Lower lobe of right lung (tissue), 2 donors: ENCODE measurements around the gene PACSIN2. TPM values are rescaled to one million over a fixed set of nuclear protein-coding genes. Genes with fewer than 3 reads are reported as not detected.

ENCODE experiments used
- ATAC-seq, 2 donors: fragments of 200-7000 bp; cut with Tn5 transposase; one replicate each; pipeline ENCODE4 v1.9.1; 2020 to 2022; ENCODE audit warnings: mild to moderate bottlenecking in 2 of 2, moderate library complexity in 2 of 2
- DNase-seq: peaks from one replicate; pipeline ENCODE4 v3.0.0-alpha.2; 2020
- H3K27ac ChIP-seq: fragments of 200-600 bp; one replicate; pipeline ENCODE4 v1.8.0; 2022
- H3K27me3 ChIP-seq: fragments of 200-600 bp; one replicate; pipeline ENCODE4 v1.8.0; 2022; ENCODE audit warnings: low read depth
- H3K36me3 ChIP-seq: fragments of 200-600 bp; one replicate; pipeline ENCODE4 v1.8.0; 2022; ENCODE audit warnings: mild to moderate bottlenecking
- H3K4me1 ChIP-seq: fragments of 200-600 bp; one replicate; pipeline ENCODE4 v1.8.0; 2022
- H3K4me3 ChIP-seq: fragments of 200-600 bp; one replicate; pipeline ENCODE4 v1.8.0; 2022; ENCODE audit warnings: mild to moderate bottlenecking
- H3K9me3 ChIP-seq: fragments of 200-600 bp; one replicate; pipeline ENCODE4 v1.8.0; 2022
- intact Hi-C: fragments of 100-400 bp; cut with DNase I; formaldehyde crosslinking; loops from one replicate; pipeline ENCODE4 v1.11.0; 2022
- total RNA-seq: library from RNA; stranded (reverse); fragmentation: NEBNext Ultra II Directional; extraction: Animal tissue kit (Norgen Biotek cat#: 25700); gene quantifications from one replicate; pipeline ENCODE4 v1.2.1, GENCODE V29; 2021
- TF ChIP-seq, protein P1 (sequence below): fragments of 200-600 bp; IDR thresholded peaks from one replicate; pipeline ENCODE4 v1.8.0; 2022; ENCODE audit warnings: antibody characterized with exemption, mild to moderate bottlenecking
- donor health status: DM: no; HTN: yes; CAD: no; lungs with severe emphysema.

The PACSIN2 gene
- total RNA-seq, 1 donor from 2014 or later: 104 TPM

DNA sequence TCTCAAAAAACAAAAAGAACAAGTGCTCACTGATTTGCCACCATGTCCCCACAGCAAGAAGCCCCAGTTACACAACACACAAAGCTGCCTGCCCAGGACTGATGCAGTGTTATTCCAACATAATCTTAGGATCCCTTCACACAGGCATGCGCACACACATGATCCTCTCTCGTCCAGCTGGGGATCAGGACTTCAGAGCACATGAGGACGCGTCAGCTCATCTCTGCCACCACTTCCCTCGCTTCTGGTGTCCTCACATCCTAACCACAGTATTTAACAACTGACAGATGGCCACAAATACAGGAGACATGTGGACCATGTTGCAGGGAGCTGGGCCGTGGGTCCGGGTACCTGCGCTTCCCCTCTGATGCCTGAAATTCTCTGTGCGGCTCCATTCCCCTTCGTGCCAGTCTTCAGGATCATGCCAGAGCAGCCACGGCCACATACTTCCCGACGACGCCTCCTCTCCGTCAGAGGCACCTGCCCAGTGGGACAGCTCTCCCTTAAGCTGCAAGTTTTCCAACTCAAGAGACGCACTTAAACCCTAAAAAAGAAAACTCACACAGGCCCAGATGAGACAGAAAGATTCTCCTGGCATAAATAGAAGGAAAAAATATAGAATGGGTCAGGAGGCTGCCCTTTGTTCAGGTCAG, 68.3 kb downstream of the PACSIN2 start:
- peaks cover 54% of the 10 kb centered on the region for H3K4me1 ChIP-seq
- TF ChIP-seq, protein P1, sequence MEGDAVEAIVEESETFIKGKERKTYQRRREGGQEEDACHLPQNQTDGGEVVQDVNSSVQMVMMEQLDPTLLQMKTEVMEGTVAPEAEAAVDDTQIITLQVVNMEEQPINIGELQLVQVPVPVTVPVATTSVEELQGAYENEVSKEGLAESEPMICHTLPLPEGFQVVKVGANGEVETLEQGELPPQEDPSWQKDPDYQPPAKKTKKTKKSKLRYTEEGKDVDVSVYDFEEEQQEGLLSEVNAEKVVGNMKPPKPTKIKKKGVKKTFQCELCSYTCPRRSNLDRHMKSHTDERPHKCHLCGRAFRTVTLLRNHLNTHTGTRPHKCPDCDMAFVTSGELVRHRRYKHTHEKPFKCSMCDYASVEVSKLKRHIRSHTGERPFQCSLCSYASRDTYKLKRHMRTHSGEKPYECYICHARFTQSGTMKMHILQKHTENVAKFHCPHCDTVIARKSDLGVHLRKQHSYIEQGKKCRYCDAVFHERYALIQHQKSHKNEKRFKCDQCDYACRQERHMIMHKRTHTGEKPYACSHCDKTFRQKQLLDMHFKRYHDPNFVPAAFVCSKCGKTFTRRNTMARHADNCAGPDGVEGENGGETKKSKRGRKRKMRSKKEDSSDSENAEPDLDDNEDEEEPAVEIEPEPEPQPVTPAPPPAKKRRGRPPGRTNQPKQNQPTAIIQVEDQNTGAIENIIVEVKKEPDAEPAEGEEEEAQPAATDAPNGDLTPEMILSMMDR: no peak

DNA sequence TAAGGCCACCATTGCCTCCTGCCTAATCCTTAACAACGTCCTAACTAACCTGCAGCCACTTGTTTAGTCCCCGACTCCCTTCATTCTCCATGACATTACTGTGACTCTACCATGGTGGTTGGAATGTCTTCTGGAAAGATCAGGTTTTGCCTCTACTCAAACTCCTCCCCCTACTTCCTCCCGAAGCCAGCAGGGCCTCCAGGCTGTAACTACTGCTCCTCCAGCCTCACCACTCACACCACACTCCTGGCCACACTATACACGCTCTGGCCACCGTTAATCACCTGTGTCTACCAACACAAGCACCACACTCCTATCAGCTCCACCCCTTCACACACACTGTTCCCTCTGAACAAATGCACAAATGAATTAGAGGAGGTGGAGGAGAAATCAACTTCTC, 69.2 kb downstream of the PACSIN2 start:
- DNase-seq (no peak), ATAC-seq (peak; percentile 37 to 38)
- H3K4me3 ChIP-seq: no peak overlapping the region
- H3K9me3 ChIP-seq: no peaks in the 10 kb centered on the region
- TF ChIP-seq, protein P1: no peak
- H3K27me3 ChIP-seq: no peaks in the 10 kb centered on the region
- H3K36me3 ChIP-seq: no peaks in the 10 kb centered on the region
- H3K4me1 ChIP-seq: peaks cover 46% of the 10 kb centered on the region
- H3K27ac ChIP-seq: peak overlapping the region; percentile 41
- intact Hi-C loops: no loop called here

More for the DNA sequence above, 68.3 kb downstream of the PACSIN2 start:
- ATAC-seq (peak in 1 of 2 donors; percentile 22), DNase-seq (no peak)
- Histone ChIP-seq H3K9me3 (no peaks in the 10 kb centered on the region), H3K27me3 (no peaks in the 10 kb centered on the region), H3K27ac (peak overlapping the region; percentile 41), H3K36me3 (no peaks in the 10 kb centered on the region), H3K4me3 (no peak overlapping the region)
- intact Hi-C loops: no loop called here

GRCh38 chr22:42945027-42945426, 69.9 kb downstream of the PACSIN2 start:
- DNase-seq (no peak), ATAC-seq (no peak)
- Histone ChIP-seq H3K27ac (no peak overlapping the region), H3K9me3 (no peaks in the 10 kb centered on the region), H3K36me3 (no peaks in the 10 kb centered on the region), H3K27me3 (no peaks in the 10 kb centered on the region), H3K4me3 (no peak overlapping the region), H3K4me1 (peaks cover 49% of the 10 kb centered on the region)
- intact Hi-C loops: no loop called here
- TF ChIP-seq, protein P1: no peak

DNA sequence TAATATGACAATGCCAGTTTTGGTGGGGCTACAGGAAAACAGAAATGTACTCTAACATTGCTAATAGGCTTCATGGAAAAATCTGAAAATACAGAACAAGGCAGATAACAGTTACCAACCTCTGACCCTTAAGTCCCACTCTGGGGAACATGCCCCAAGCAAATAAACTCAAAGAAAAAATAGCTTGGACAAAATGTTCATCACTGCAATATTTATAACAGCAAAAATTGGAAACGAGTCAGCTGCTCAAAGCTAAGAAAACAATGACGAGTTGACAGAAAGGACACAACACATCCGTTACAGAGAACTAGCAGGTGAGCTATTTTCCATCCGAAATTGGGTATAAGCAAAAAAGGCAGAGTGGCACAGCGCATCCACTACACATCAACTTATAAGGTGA, 70.5 kb downstream of the PACSIN2 start:
- H3K27ac ChIP-seq: no peak overlapping the region
- no peak for ATAC-seq

DNA sequence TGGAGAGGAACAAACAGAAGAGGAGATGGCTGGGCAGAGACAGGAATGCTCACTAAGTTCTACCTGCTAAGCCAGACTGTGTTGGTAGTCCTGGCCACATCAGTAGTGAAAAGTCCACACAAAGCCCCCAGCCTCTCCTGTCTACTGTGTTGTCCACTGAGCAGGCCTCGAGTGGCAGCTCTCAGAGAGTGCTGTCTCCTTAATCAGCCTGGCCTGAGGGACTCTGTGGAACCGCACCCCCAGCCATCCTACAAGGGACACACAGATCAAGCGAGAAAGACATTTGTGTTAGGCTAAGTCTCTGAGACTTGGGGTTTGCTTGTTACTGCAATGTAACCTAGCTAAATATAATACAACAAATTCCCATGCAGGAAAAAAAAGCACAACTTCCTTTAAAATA, 71.0 kb downstream of the PACSIN2 start:
- DNase-seq (no peak), ATAC-seq (no peak)
- no peaks in the 10 kb centered on the region for H3K9me3 ChIP-seq
- no peak overlapping the region for H3K4me3 ChIP-seq
- H3K27ac ChIP-seq: peak overlapping the region; percentile 2
- intact Hi-C loops: no loop called here
- no peaks in the 10 kb centered on the region for H3K36me3 ChIP-seq
- TF ChIP-seq, protein P1: no peak
- peaks cover 56% of the 10 kb centered on the region for H3K4me1 ChIP-seq
- no peaks in the 10 kb centered on the region for H3K27me3 ChIP-seq

More for the DNA sequence above, 70.5 kb downstream of the PACSIN2 start:
- no peaks in the 10 kb centered on the region for H3K9me3 ChIP-seq
- intact Hi-C loops: no loop called here
- H3K4me1 ChIP-seq: peaks cover 56% of the 10 kb centered on the region
- no peak overlapping the region for H3K4me3 ChIP-seq
- TF ChIP-seq, protein P1: no peak
- DNase-seq: no peak
- no peaks in the 10 kb centered on the region for H3K27me3 ChIP-seq
- no peaks in the 10 kb centered on the region for H3K36me3 ChIP-seq
